Nephron progenitor cell (in vitro differentiated cells): ENCODE measurements around the gene NALCN.

Experiments used
- DNase-seq: peaks from one replicate; pipeline ENCODE4 v3.0.0; 2021
- H3K27ac Mint-ChIP-seq: 2 replicates; pipeline ENCODE4 v1.8.0; 2021; ENCODE audit warnings: mild to moderate bottlenecking, moderate library complexity, mixed read lengths
- H3K27me3 Mint-ChIP-seq: 2 replicates; pipeline ENCODE4 v1.8.0; 2021; ENCODE audit warnings: mild to moderate bottlenecking, low read depth, mixed read lengths; ENCODE audit not compliant: poor library complexity
- H3K36me3 Mint-ChIP-seq: 2 replicates; pipeline ENCODE4 v1.8.0; 2021; ENCODE audit warnings: low read depth, mixed read lengths
- H3K4me1 Mint-ChIP-seq: 2 replicates; pipeline ENCODE4 v1.8.0; 2021; ENCODE audit warnings: mixed read lengths
- H3K4me3 Mint-ChIP-seq: 2 replicates; pipeline ENCODE4 v1.8.0; 2021; ENCODE audit warnings: mild to moderate bottlenecking, moderate library complexity, mixed read lengths
- H3K9me3 Mint-ChIP-seq: 2 replicates; pipeline ENCODE4 v1.8.0; 2021; ENCODE audit warnings: mild to moderate bottlenecking, moderate library complexity, mixed read lengths
- TF ChIP-seq, protein P1 (sequence below): fragments of 200-600 bp; sonication (generic); IDR thresholded peaks from 2 replicates; pipeline ENCODE4 v1.5.0; 2021; ENCODE audit warnings: antibody characterized with exemption

Gene NALCN

GRCh38 chr13:101248739-101249514 lies 167.4 kb downstream of the NALCN start:
- Mint-ChIP-seq H3K27ac (no peak overlapping the region), H3K4me3 (no peak overlapping the region), H3K36me3 (peaks cover 6% of the 10 kb centered on the region), H3K4me1 (peaks cover 10% of the 10 kb centered on the region), H3K27me3 (no peaks in the 10 kb centered on the region), H3K9me3 (peaks cover 9% of the 10 kb centered on the region)
- no peak for DNase-seq
- TF ChIP-seq, protein P1, sequence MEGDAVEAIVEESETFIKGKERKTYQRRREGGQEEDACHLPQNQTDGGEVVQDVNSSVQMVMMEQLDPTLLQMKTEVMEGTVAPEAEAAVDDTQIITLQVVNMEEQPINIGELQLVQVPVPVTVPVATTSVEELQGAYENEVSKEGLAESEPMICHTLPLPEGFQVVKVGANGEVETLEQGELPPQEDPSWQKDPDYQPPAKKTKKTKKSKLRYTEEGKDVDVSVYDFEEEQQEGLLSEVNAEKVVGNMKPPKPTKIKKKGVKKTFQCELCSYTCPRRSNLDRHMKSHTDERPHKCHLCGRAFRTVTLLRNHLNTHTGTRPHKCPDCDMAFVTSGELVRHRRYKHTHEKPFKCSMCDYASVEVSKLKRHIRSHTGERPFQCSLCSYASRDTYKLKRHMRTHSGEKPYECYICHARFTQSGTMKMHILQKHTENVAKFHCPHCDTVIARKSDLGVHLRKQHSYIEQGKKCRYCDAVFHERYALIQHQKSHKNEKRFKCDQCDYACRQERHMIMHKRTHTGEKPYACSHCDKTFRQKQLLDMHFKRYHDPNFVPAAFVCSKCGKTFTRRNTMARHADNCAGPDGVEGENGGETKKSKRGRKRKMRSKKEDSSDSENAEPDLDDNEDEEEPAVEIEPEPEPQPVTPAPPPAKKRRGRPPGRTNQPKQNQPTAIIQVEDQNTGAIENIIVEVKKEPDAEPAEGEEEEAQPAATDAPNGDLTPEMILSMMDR: no peak

DNA sequence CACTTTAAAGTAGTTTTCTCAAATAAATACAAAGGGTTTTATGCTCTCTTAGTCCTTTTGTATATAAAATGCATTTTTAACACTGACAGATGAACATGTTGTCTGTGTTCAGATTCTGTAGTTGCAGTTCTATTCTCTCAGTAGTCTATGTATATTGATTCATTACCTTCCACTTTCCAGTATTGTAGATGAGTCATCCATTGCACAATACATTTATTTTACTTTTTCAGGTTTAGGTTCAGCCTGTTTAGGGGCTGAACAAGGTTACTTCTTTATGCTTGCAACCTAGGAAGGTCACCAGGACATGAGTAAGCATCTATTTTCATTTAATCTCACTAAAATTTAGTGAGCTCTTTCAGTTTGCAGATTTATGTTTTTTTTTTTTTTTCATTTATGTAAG lies 173.6 kb downstream of the NALCN start:
- H3K36me3 Mint-ChIP-seq: no peaks in the 10 kb centered on the region
- no peak for DNase-seq
- H3K27me3 Mint-ChIP-seq: no peaks in the 10 kb centered on the region
- no peaks in the 10 kb centered on the region for H3K9me3 Mint-ChIP-seq
- TF ChIP-seq, protein P1: no peak
- H3K4me1 Mint-ChIP-seq: peaks cover 5% of the 10 kb centered on the region
- no peak overlapping the region for H3K4me3 Mint-ChIP-seq
- no peak overlapping the region for H3K27ac Mint-ChIP-seq

DNA sequence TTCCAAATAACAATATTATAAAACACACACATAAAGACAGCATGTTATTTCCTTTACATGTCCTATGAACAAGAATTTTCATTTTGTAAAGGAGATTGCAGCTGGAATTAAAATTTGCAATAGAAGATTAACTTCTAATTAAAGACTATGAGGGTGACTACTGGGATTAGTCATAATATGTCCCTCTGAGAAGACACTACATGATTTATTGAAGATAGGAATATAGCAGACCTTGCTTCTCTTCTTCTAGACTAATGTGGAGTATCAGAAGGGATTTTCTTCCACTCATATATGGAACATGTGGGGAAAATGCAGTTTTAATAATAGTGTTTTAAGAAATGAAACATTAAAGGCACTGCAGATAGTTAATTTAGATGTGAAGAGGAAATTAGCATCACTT lies 177.8 kb downstream of the NALCN start:
- H3K9me3 Mint-ChIP-seq: no peaks in the 10 kb centered on the region
- no peak overlapping the region for H3K27ac Mint-ChIP-seq
- no peaks in the 10 kb centered on the region for H3K4me1 Mint-ChIP-seq
- no peaks in the 10 kb centered on the region for H3K36me3 Mint-ChIP-seq
- no peak overlapping the region for H3K4me3 Mint-ChIP-seq
- no peak for DNase-seq
- TF ChIP-seq, protein P1: no peak
- peaks cover 2% of the 10 kb centered on the region for H3K27me3 Mint-ChIP-seq

- DNase-seq: no peak
- Mint-ChIP-seq H3K4me1 (no peaks in the 10 kb centered on the region), H3K27me3 (peaks cover 9% of the 10 kb centered on the region), H3K27ac (no peak overlapping the region), H3K4me3 (no peak overlapping the region), H3K9me3 (peaks cover 5% of the 10 kb centered on the region), H3K36me3 (no peaks in the 10 kb centered on the region)
- TF ChIP-seq, protein P1: no peak
Observed at GRCh38 chr13:101231751-101232428, 184.4 kb downstream of the NALCN start.

DNA sequence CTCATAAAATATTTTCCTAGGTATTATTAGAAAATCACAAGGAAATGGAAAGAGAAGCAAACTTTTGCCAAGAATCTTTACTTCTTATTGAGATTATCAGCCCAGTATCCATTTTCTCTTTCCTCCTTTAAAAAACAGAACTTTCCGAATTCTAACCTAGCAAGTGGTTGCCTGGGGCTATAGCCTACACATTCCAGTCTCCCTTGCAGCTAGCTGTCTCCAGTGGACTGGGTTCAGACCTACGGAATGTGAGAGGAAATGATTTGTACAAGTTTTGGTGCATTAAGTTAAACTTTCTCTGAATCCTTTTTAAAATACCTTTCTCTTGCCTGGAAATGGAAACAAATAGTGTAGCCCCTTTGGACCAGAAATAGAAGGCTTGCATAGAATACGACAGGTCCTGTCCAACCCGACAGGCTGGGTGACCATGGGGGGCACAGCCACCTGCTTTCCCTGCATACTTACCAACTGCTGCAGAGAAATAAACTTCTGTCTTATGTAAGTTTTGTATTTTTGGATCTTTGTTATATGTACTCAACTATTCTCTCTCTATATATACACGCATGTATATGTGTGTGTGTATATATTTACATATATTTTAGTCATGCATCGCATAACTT lies 185.9 kb downstream of the NALCN start:
- TF ChIP-seq, protein P1: no peak
- Mint-ChIP-seq H3K27ac (no peak overlapping the region), H3K4me1 (no peaks in the 10 kb centered on the region), H3K27me3 (peaks cover 9% of the 10 kb centered on the region), H3K9me3 (peaks cover 5% of the 10 kb centered on the region), H3K4me3 (no peak overlapping the region), H3K36me3 (no peaks in the 10 kb centered on the region)
- no peak for DNase-seq
